NCI-H748 treated with DMSO at 0.1 percent for 48 hours (cell line): ENCODE data around the gene RIMBP3C.
"Not testable (repeated sequence)": the region's sequence is repeated elsewhere in the genome, so short reads cannot be mapped to it uniquely, and the experiment has no call there.

Source experiments
- DNase-seq: peaks from one replicate; lab custom pipeline; 2025; lab: John Stamatoyannopoulos, UW

RIMBP3C gene

DNA sequence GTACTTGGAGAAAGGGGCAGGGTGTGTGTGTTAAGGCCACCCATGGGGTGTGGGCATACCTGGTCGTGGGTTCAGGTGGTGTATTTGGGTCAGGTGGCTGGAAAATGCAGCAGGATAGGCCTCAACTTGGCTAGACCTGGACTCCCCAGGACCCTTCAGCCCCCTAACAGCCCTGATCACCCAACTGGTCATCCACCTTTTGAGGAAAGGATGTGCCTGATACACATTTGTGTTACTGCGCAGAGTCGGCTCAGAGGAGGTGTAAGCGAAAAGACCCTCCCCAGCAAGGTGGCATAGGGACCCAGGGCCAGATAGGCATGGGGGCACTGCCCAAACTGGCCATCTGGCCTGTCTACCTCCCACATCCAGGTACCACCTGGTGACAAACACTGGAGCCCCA is at the start of gene RIMBP3C:
TSS of gene RIMBP3C (minus strand) at position 101 of the 400 bp plus-strand sequence. CDS start 485 bp downstream, outside the sequence.
- DNase-seq, result not testable (repeated sequence)

GRCh38 chr22:21599053-21599893 is 48.0 kb upstream of the RIMBP3C start:
- no peak for DNase-seq

GRCh38 chr22:21598302-21598701 is 47.0 kb upstream of the RIMBP3C start:
- no peak for DNase-seq

DNA sequence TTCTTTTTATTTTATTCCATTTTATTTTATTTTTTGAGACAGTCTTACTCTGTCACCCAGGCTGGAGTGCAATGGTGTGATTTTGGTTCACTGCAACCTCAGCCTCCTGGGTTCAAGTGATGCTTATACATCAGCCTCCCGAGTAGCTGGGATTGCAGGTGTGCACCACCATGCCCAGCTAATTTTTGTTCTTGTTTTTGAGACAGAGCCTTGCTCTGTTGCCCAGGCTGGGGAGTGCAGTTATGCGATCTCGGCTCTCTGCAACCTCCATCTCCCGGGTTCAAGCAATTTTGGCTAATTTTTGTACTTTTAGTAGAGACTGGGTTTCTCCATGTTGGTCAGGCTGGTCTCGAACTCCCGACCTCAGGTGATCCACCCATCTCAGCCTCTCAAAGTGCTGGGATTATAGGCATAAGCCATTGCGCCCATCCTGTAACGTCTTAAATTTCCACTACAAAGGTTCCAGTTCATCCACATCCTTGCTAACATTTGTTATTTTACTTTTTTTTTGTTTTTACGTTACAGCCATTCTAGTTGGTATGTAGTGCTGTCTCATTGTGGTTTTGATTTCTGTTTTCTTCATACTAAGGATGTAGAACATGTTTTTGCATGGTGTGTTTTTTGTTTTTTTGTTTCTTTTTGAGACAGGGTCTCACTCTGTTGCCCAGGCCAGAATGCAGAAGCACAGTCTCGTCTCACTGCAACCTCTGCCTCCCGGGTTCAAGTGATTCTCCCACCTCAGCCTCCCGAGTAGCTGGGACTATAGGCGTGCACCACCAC is 45.3 kb upstream of the RIMBP3C start:
- not testable (repeated sequence) for DNase-seq

DNA sequence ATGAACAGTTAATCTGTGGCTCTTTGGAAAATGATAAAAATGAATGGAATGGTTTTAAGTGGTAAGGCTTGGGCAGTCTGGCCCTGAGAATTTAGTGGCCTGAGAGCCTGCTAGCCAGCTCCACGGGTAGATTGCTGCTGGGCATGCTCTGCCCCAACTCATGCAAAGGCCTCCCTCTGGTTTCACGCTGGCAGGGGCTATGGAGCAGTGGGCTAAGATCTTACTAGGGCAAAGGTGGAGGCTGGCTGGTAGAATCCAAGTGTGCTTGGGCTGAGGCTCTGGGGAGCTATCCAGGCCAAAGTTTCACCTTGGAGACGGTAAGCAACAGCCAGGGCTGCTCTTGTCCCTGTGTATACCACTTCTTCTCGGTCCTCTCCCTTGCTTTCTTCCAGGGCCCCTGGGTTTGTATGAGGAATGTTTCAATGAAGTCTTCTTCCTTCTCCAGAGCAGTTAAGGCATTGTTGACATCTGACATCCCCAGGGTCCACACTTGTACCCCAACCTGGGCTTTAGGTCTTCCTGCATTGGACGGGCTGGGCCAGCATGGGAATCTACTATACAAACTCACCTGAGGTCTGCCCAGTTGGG is 43.7 kb upstream of the RIMBP3C start:
- no peak for DNase-seq

DNA sequence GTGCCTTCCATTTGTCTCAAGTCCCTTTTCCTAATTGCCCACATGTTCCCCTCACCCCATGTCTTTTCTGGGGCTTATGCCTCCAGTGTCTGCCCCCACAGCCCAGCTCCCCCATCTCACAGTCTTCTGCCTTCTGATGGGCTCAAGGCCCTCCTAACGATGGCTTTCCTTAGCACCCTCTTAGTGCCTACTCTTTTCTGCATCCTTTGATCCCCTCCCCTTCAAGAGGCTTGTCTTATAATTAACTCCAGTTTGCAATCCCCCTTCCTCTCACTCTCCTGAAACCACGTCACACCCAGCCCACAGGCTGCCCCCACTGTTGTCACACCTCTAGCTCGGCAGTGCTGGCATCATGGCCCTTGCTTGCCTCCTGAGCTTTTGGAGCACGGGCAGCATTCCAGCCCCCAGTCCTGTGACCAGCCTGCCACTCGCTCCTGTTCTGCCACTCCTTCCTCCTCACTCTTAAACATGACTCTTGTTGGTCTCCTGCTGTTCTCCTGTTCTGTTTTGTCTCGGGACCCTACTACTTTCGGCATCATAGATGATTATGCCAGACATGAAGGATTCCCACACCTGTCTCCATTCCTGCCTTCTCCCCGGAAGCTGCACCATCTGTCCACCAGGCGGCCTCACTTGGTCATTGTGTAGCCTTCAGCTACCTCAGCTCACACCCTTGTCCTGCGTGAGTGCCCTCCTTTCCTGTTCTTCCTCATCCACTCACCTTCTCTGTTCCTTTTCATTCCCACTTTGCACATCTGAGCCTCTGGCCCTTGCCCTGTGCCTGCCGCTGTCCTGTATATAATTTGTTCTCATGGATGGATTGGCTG is 42.4 kb upstream of the RIMBP3C start:
- DNase-seq, result no peak

- no peak for DNase-seq
Observed at GRCh38 chr22:21592422-21592821, 41.2 kb upstream of the RIMBP3C start.

DNA sequence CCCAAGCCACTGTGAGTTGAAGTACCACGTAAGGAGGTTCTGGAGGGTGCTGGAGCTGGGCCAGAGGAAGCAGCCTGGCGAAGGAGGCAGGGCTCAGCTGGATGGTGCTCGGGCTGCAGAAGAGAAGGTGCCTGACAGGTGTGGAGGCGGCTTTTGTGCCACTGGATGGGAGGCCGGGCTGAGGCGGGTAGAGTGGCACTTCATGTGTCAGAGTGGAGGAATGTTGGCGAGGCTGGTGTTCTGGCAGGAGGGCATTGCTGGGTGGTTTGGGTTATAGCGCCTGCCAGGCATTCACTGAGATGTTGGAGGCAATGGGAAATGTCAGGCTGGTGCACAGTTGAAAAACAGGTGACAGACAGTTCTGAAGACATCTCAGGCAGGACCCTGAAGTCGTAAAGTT is 40.4 kb upstream of the RIMBP3C start:
- DNase-seq, result no peak

GRCh38 chr22:21590809-21591641 is 39.8 kb upstream of the RIMBP3C start:
- no peak for DNase-seq

DNA sequence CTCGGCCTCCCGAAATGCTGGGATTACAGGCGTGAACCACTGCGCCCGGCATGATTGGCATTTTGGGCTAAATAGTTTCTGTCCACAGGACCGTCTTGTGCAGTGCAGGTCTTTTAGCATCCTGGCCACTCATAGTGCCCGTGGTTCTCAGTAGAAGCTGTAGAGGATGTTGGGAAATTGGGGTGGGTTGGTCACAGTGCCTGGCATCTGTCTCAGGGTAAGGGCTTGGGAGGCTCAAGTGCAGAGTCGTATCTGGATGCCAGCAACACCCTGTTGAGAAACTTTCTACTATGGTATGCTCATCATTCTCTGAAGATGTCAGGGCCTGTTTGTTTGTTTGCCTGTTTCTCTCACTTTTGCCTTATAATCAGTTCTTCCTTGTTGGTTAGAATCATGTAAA is 38.1 kb upstream of the RIMBP3C start:
- DNase-seq, result no peak

DNA sequence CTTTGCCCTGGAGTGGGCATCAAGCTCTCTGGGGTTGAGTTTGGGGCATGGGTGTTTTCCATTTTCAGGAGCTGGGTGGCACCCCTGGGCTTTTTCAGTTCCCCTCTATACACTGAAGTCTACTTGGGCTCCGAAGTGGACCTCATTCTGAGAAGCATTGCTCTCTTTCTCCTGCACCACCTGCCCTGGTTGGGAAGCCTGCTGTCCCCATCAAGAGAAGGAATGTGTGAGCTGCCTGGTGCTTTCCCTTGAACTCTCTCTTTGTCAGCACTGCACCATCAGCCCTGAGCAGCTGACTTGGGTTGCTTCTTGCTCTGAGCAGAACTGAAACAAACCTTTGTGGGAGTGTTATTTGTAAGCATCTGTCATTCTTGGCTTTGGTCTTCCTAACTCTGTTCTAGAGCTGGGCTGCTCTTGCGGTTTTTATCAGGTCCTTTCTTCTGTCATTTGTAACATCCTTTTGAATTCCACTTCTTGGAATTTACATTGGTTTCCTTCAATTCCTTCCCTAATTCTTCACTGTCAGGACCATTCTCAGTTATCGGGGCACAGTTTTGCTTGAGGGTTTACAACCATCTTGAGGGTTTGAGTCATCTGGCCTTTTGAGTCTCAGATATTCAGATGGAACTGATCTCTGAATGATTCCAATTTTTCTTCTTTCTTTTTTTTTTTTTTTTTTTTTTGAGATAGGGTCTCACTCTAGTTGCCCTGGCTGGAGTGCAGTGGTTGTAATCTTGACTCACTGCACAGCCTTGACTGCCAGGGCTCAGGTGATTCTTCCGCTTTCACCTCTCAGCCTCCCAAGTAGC is 36.7 kb upstream of the RIMBP3C start:
- no peak for DNase-seq

DNA sequence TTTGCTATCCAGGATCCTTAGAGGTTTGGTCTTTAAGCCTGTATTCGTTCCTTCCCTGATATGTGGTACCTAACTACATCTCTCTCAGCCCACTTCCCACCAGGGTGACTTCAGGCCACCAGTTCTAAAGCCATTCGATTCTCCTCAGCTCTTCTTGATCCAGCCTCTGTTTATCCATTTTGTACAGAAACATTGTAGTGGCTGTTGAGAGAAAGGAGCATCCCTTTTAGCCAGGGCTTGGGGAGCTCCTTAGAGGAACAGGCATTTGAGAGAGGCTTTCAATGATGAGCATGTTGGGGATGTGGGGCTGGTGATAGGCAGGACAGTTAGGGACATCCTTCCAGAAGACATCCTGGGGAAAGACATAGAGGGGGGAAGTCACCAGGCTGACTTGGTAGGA is 34.1 kb upstream of the RIMBP3C start:
- DNase-seq, result no peak

- no peak for DNase-seq
Observed at GRCh38 chr22:21582801-21583740, 31.8 kb upstream of the RIMBP3C start.

GRCh38 chr22:21581009-21581713 is 29.9 kb upstream of the RIMBP3C start:
- DNase-seq, result not testable (repeated sequence)

GRCh38 chr22:21580623-21581007 is 29.4 kb upstream of the RIMBP3C start:
- DNase-seq, result not testable (repeated sequence)

DNA sequence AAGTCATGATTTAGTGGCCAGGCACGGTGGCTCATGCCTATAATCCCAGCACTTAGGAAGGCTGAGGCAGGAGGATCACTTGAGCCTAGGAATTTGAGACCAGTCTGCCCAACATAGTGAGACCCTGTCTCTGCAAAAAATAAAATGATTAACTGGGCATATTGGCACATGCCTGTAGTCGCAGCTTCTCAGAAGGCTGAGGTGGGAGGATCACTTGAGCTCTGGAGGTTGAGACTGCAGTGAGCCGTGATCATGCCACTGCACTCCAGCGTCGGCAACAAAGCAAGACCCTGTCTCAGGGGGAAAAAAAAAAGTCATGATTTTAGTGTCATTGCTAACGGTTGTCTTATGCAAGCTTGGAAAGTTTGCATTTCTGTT is 28.2 kb upstream of the RIMBP3C start:
- no peak for DNase-seq

- DNase-seq, result no peak
Observed at GRCh38 chr22:21573750-21574494, 22.7 kb upstream of the RIMBP3C start.

DNA sequence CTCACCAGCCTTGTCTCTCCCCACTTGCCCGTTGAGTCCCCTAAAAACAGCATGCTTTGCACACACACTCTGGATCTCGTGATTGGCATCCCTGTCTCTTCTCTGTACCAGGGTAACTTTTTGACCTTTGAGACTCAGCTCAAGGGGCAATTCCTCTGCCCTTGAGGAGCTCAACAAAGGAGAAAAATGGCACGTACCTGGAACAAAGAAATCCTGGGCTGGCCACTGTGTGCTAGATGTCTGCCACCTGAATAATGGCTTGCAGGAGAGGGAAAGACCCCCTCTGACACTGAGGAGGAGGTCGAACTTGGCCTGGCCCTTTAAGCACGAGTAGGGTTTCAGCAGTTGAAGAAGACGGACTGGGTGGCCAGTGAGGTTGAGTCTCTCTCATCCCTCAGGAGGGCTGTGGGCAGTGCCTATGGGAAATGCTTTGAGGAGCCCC is 22.1 kb upstream of the RIMBP3C start:
- DNase-seq, result no peak
